ENCODE measurements around the gene SIGLEC9.

GRCh38 chr19:51083181-51083580 is 41.5 kb upstream of the SIGLEC9 start:
- TF ChIP-seq POLR2AphosphoS5 (IDR thresholded peaks at IDR 0.05) (no peak), CTCF (IDR thresholded peaks at IDR 0.05) (no peak), POLR2A (IDR thresholded peaks at IDR 0.05) (no peak), EP300 (IDR thresholded peaks at IDR 0.05) (no peak)

All from gastroesophageal sphincter (tissue), 3 donors.